22Rv1 (cell line): ENCODE measurements around the gene ST8SIA6.

Experiments used
- ZFX ChIP-seq: fragments of 450-650 bp; IDR thresholded peaks from 2 replicates; pipeline ENCODE4 v1.6.1; 2017; ENCODE audit warnings: antibody characterized with exemption, borderline replicate concordance
- TF ChIP-seq, protein P1 (sequence below): fragments of 450-650 bp; IDR thresholded peaks from 2 replicates; pipeline ENCODE4 v1.5.1; 2017; ENCODE audit warnings: mild to moderate bottlenecking

DNA sequence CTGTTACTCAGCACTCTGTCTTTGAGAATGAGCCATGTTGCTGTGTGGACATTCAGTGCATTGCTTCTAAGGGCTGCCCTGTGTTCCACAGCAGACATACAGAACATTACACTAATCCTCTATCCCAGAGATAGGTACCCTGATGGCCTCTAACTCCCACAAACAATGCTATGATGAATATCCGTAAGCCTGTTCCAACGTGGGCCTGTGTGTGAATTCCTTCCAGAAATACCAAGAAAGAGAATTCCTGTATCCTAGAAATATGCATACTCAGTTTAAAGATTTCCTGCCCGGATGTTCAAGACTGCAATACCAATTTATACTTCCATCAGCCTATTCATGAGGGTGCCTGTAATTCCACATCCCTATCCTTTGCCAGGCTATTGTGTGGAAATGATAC is 21.3 kb upstream of the ST8SIA6 start:
- TF ChIP-seq, protein P1, sequence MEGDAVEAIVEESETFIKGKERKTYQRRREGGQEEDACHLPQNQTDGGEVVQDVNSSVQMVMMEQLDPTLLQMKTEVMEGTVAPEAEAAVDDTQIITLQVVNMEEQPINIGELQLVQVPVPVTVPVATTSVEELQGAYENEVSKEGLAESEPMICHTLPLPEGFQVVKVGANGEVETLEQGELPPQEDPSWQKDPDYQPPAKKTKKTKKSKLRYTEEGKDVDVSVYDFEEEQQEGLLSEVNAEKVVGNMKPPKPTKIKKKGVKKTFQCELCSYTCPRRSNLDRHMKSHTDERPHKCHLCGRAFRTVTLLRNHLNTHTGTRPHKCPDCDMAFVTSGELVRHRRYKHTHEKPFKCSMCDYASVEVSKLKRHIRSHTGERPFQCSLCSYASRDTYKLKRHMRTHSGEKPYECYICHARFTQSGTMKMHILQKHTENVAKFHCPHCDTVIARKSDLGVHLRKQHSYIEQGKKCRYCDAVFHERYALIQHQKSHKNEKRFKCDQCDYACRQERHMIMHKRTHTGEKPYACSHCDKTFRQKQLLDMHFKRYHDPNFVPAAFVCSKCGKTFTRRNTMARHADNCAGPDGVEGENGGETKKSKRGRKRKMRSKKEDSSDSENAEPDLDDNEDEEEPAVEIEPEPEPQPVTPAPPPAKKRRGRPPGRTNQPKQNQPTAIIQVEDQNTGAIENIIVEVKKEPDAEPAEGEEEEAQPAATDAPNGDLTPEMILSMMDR: no peak
- no peak for TF ChIP-seq ZFX
